ENCODE measurements around the gene LYPD6B. TPM values are rescaled to one million over a fixed set of nuclear protein-coding genes. Genes with fewer than 3 reads are reported as not detected.

Gene LYPD6B
- total RNA-seq, 1 experiment from 2014 or later = 2.0 TPM

GRCh38 chr2:149021271-149021719, 17.2 kb upstream of the LYPD6B start:
- H3K27me3 ChIP-seq (ENCODE audit: insufficient read depth, low read length) = no peaks in the 10 kb centered on the region
- H3K23me2 ChIP-seq (ENCODE audit: insufficient read length, low read depth, low read length, poor library complexity, severe bottlenecking) = no peaks in the 10 kb centered on the region
- H4K20me1 ChIP-seq (ENCODE audit: control insufficient read depth, insufficient read depth, insufficient read length) = no peaks in the 10 kb centered on the region
- no peak overlapping the region for H3K4me2 ChIP-seq (ENCODE audit: insufficient read depth, insufficient read length, low read length)
- no peaks in the 10 kb centered on the region for H3K9me3 ChIP-seq (ENCODE audit: control insufficient read depth, low read depth, low read length)
- no peak overlapping the region for H3K9ac ChIP-seq (ENCODE audit: extremely low read depth, insufficient read length, low read length)
- H3K56ac ChIP-seq (ENCODE audit: insufficient read length, low read depth, low read length) = no peak overlapping the region
- H4K91ac ChIP-seq (ENCODE audit: insufficient read length, low read depth, low read length) = no peak overlapping the region
- no peak overlapping the region for H4K8ac ChIP-seq (replicated peaks; ENCODE audit: insufficient read length, low read depth, low read length)
- no peak overlapping the region for H2BK15ac ChIP-seq (ENCODE audit: low read depth, low read length)
- H2BK12ac ChIP-seq (ENCODE audit: insufficient read length, low read depth, low read length) = no peak overlapping the region
- H3K4me1 Mint-ChIP-seq = peaks cover 8 to 9% of the 10 kb centered on the region in 2 experiments; a peak in 3 of 4 replicates
- H2BK120ac ChIP-seq (ENCODE audit: low read depth, low read length, poor library complexity, severe bottlenecking) = no peak overlapping the region
- H3T11ph ChIP-seq (ENCODE audit: low read length) = no peak overlapping the region
- H4K5ac ChIP-seq (ENCODE audit: insufficient read length, low read depth, low read length) = no peak overlapping the region
- TF ChIP-seq CTCF (conservative IDR thresholded peaks at IDR 0.05) = no peak
- WGBS (ENCODE audit: extremely low coverage, insufficient read length, low lambda C conversion rate) = no CpG with 5 or more reads among the region's 5 CpGs
- H3K27me3 Mint-ChIP-seq (ENCODE audit: low read depth) = peaks cover 1% of the 10 kb centered on the region; the same call in 1 of the 2 replicates
- DNase-seq = no peak
- no peaks in the 10 kb centered on the region for H3K79me1 ChIP-seq (ENCODE audit: insufficient read depth, low read depth, low read length, poor library complexity, severe bottlenecking)
- no peak overlapping the region for H3K23ac ChIP-seq (ENCODE audit: insufficient read length, low read depth, low read length)
- no peak overlapping the region for H3K14ac ChIP-seq (ENCODE audit: insufficient read depth, low read length)
- no peaks in the 10 kb centered on the region for H3K79me2 ChIP-seq (ENCODE audit: insufficient read depth, low read length)
- no peak overlapping the region; a peak in 2 of 7 replicates for H3K27ac Mint-ChIP-seq
- H2BK5ac ChIP-seq (ENCODE audit: insufficient read length, low read length) = no peak overlapping the region
- H2BK20ac ChIP-seq (ENCODE audit: low read depth, low read length, poor library complexity, severe bottlenecking) = no peak overlapping the region
- H2AFZ ChIP-seq (ENCODE audit: low read length) = no peak overlapping the region
- no peak overlapping the region for H3K18ac ChIP-seq (ENCODE audit: insufficient read length, low read depth, low read length)
- no peaks in the 10 kb centered on the region for H3K4me1 ChIP-seq (ENCODE audit: insufficient read depth, low read length)
- H3K4ac ChIP-seq (ENCODE audit: low read depth, low read length) = no peak overlapping the region
- H2AK5ac ChIP-seq (ENCODE audit: insufficient read length, low read length) = no peak overlapping the region
- H3K27ac ChIP-seq (ENCODE audit: insufficient read length, low read depth, low read length) = no peak overlapping the region
- H3K9me3 Mint-ChIP-seq = no peaks in the 10 kb centered on the region
- peaks cover 3 to 25% (median 18%) of the 10 kb centered on the region in 3 experiments; a peak in 5 of 7 replicates for H3K36me3 Mint-ChIP-seq (ENCODE audit: insufficient read depth in 1 of 3, low read depth in 3 of 3)
- H3K4me3 Mint-ChIP-seq = no peak overlapping the region

All from H9 (cell line).